ENCODE measurements around the gene MAGI2. TPM values are rescaled to one million over a fixed set of nuclear protein-coding genes. Genes with fewer than 3 reads are reported as not detected.

The MAGI2 gene
- total RNA-seq, 1 experiment from 2014 or later = 0.22 TPM

DNA sequence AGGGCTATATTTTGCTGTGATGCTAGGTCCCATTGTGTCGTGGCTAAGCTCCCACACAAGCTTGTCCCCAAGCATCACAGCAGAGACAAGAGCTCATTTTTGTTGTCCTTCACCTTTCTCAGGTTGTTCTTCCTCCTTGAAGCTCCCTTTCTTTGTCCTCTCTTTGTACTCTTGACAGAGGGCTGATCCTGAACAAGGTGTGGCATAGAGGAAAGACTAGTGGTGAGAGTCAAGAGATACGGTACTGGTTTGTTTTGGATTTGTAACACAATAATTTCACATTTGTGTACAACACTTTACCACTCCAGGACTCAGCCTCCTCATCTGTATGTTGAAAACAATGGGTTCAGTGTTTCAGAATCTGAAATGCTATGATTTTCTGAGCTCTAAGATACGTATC, 41.0 kb downstream of the MAGI2 start:
- POLR2A ChIA-PET = no interaction called here
- no peaks in the 10 kb centered on the region for H3K36me3 ChIP-seq (ENCODE audit: control insufficient read depth in 1 of 2, insufficient read depth in 2 of 2, low read length in 2 of 2)

DNA sequence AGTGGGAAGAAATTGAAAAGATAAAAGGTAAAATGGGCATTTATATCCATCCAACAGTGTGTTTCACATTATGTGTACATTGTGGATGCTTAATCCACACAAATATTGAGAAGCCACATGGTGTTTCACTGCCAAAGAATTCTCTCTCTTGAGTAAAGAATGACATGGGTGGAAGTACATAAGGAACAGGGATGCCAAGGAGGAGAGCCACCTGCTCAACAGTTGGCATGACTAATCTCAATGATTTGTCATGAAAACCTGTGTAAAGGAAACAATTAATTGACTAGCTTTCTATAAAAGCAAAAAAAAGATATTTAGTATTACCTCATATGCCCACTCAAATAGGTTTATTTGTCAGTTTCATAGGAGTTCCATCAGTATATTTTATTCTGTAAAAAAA, 43.1 kb downstream of the MAGI2 start:
- H3K79me2 ChIP-seq (ENCODE audit: insufficient read depth, low read length) = no peaks in the 10 kb centered on the region
- ATAC-seq = no peak
- H3K36me3 ChIP-seq (ENCODE audit: control insufficient read depth in 1 of 2, insufficient read depth in 2 of 2, low read length in 2 of 2) = no peaks in the 10 kb centered on the region
- no TSS peak for BruUV-seq (replicated peaks)
- H3K4me1 ChIP-seq (ENCODE audit: control insufficient read depth in 1 of 2, insufficient read depth in 2 of 2, low read length in 2 of 2) = no peaks in the 10 kb centered on the region
- RAD21 ChIA-PET (ENCODE audit: low non-redundant PET in 1 of 2, low total read pairs in 2 of 2, uncharacterized antibody in 2 of 2, unreplicated experiment in 2 of 2) = no interaction called here
- no peak overlapping the region for H3K4me3 ChIP-seq (replicated peaks in 1 of 2; ENCODE audit: low read depth in 1 of 2, low read length in 2 of 2)
- H3K9ac ChIP-seq (ENCODE audit: low read length) = no peak overlapping the region
- intact Hi-C loops (cut with micrococcal nuclease) = no loop called here
- no peaks in the 10 kb centered on the region for H3K9me2 ChIP-seq (ENCODE audit: insufficient read depth)
- no peak overlapping the region for H3K4me2 ChIP-seq (ENCODE audit: low read length)
- H3K27me3 ChIP-seq (ENCODE audit: insufficient read depth, low read length) = no peaks in the 10 kb centered on the region
- DNase-seq (ENCODE audit: low read depth, low spot score) = no peak
- H3K27ac ChIP-seq (ENCODE audit: low read depth, low read length) = no peak overlapping the region
- no peaks in the 10 kb centered on the region for H4K20me1 ChIP-seq (ENCODE audit: insufficient read depth)
- H2AFZ ChIP-seq (ENCODE audit: low read depth, low read length, poor library complexity, severe bottlenecking) = no peak overlapping the region
- H3K9me3 ChIP-seq (ENCODE audit: control insufficient read depth in 1 of 2, insufficient read depth in 1 of 2, low read depth in 1 of 2, low read length in 2 of 2) = no peaks in the 10 kb centered on the region
- POLR2A ChIA-PET = no interaction called here
- CTCF ChIA-PET = no interaction called here
- no peak for TF ChIP-seq RAD21 (IDR thresholded peaks at IDR 0.05; ENCODE audit: low read depth)
- TF ChIP-seq, protein P1, sequence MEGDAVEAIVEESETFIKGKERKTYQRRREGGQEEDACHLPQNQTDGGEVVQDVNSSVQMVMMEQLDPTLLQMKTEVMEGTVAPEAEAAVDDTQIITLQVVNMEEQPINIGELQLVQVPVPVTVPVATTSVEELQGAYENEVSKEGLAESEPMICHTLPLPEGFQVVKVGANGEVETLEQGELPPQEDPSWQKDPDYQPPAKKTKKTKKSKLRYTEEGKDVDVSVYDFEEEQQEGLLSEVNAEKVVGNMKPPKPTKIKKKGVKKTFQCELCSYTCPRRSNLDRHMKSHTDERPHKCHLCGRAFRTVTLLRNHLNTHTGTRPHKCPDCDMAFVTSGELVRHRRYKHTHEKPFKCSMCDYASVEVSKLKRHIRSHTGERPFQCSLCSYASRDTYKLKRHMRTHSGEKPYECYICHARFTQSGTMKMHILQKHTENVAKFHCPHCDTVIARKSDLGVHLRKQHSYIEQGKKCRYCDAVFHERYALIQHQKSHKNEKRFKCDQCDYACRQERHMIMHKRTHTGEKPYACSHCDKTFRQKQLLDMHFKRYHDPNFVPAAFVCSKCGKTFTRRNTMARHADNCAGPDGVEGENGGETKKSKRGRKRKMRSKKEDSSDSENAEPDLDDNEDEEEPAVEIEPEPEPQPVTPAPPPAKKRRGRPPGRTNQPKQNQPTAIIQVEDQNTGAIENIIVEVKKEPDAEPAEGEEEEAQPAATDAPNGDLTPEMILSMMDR (IDR thresholded peaks at IDR 0.05 in 2 of 3, conservative IDR thresholded peaks at IDR 0.05 in 1 of 3; ENCODE audit: borderline replicate concordance in 1 of 3, insufficient read depth in 1 of 3, low read depth in 2 of 3, low read length in 2 of 3) = no peak
- no peak for TF ChIP-seq SP1 (IDR thresholded peaks at IDR 0.05; ENCODE audit: low read depth)
- no peak for TF ChIP-seq CBX3 (IDR thresholded peaks at IDR 0.05; ENCODE audit: low read depth)
- TF ChIP-seq, protein P2, sequence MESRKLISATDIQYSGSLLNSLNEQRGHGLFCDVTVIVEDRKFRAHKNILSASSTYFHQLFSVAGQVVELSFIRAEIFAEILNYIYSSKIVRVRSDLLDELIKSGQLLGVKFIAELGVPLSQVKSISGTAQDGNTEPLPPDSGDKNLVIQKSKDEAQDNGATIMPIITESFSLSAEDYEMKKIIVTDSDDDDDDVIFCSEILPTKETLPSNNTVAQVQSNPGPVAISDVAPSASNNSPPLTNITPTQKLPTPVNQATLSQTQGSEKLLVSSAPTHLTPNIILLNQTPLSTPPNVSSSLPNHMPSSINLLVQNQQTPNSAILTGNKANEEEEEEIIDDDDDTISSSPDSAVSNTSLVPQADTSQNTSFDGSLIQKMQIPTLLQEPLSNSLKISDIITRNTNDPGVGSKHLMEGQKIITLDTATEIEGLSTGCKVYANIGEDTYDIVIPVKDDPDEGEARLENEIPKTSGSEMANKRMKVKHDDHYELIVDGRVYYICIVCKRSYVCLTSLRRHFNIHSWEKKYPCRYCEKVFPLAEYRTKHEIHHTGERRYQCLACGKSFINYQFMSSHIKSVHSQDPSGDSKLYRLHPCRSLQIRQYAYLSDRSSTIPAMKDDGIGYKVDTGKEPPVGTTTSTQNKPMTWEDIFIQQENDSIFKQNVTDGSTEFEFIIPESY (IDR thresholded peaks at IDR 0.05; ENCODE audit: extremely low read depth, insufficient replicate concordance, low read length) = no peak
- no peak for TF ChIP-seq CEBPB (IDR thresholded peaks at IDR 0.05; ENCODE audit: low read depth)
- no peak for TF ChIP-seq ZNF274 (IDR thresholded peaks at IDR 0.05; ENCODE audit: low read depth, low read length)
- TF ChIP-seq SRF (IDR thresholded peaks at IDR 0.05; ENCODE audit: low read depth) = no peak
- TF ChIP-seq EZH2phosphoT487 (IDR thresholded peaks at IDR 0.05; ENCODE audit: borderline replicate concordance) = no peak
- TF ChIP-seq SIN3A (IDR thresholded peaks at IDR 0.05; ENCODE audit: low read depth) = no peak
- no peak for TF ChIP-seq EGR1 (IDR thresholded peaks at IDR 0.05; ENCODE audit: low read depth)

More for the DNA sequence above, 41.0 kb downstream of the MAGI2 start:
- no peaks in the 10 kb centered on the region for H3K9me3 ChIP-seq (ENCODE audit: control insufficient read depth in 1 of 2, insufficient read depth in 1 of 2, low read depth in 1 of 2, low read length in 2 of 2)
- no TSS peak for BruUV-seq (replicated peaks)
- intact Hi-C loops (cut with micrococcal nuclease) = no loop called here
- no peak overlapping the region for H3K4me3 ChIP-seq (replicated peaks in 1 of 2; ENCODE audit: low read depth in 1 of 2, low read length in 2 of 2)
- H3K9ac ChIP-seq (ENCODE audit: low read length) = no peak overlapping the region
- H2AFZ ChIP-seq (ENCODE audit: low read depth, low read length, poor library complexity, severe bottlenecking) = no peak overlapping the region
- H3K79me2 ChIP-seq (ENCODE audit: insufficient read depth, low read length) = no peaks in the 10 kb centered on the region
- no peaks in the 10 kb centered on the region for H3K4me1 ChIP-seq (ENCODE audit: control insufficient read depth in 1 of 2, insufficient read depth in 2 of 2, low read length in 2 of 2)
- H3K4me2 ChIP-seq (ENCODE audit: low read length) = no peak overlapping the region
- RAD21 ChIA-PET (ENCODE audit: low non-redundant PET in 1 of 2, low total read pairs in 2 of 2, uncharacterized antibody in 2 of 2, unreplicated experiment in 2 of 2) = no interaction called here
- CTCF ChIA-PET = no interaction called here
- ATAC-seq = no peak
- no peak overlapping the region for H3K27ac ChIP-seq (ENCODE audit: low read depth, low read length)
- DNase-seq (ENCODE audit: low read depth, low spot score) = no peak
- TF ChIP-seq, protein P2 (IDR thresholded peaks at IDR 0.05; ENCODE audit: extremely low read depth, insufficient replicate concordance, low read length) = no peak
- TF ChIP-seq CBX3 (IDR thresholded peaks at IDR 0.05; ENCODE audit: low read depth) (no peak), JUND (IDR thresholded peaks at IDR 0.05) (no peak), EZH2 (IDR thresholded peaks at IDR 0.05) (no peak), EZH2phosphoT487 (IDR thresholded peaks at IDR 0.05; ENCODE audit: borderline replicate concordance) (no peak), YY1 (IDR thresholded peaks at IDR 0.05; ENCODE audit: extremely low read depth, insufficient replicate concordance, low read depth, low read length) (no peak), TCF7L2 (IDR thresholded peaks at IDR 0.05; ENCODE audit: borderline replicate concordance, extremely low read depth, insufficient read depth, insufficient read length) (no peak), RAD21 (IDR thresholded peaks at IDR 0.05; ENCODE audit: low read depth) (no peak)
- no peaks in the 10 kb centered on the region for H3K27me3 ChIP-seq (ENCODE audit: insufficient read depth, low read length)
- H4K20me1 ChIP-seq (ENCODE audit: insufficient read depth) = no peaks in the 10 kb centered on the region
- no peaks in the 10 kb centered on the region for H3K9me2 ChIP-seq (ENCODE audit: insufficient read depth)
